Measurements from ENCODE around the gene ANKRD31.
"Not testable (repeated sequence)": the region's sequence is repeated elsewhere in the genome, so short reads cannot be mapped to it uniquely, and the experiment has no call there.

The ANKRD31 gene

DNA sequence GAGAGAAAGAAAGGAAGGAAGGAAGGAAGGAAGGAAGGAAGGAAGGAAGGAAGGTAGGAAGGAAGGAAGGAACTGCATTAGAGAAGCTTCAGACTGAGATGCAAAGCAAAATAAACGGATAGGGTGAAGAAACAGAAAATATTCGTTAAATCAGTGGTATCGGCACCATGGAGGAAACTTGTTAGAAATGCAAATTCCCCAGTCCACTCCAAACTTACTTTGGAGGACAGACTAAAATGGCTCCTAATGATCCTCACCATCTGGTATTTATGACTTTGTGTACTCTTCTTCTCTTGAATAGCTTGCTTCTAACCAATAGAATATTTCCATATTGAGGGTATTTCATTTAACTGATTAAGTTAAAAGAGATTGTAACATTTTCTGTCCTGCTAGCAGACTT is 96.4 kb downstream of the ANKRD31 start:
- H3K4me3 ChIP-seq (ENCODE audit: low read depth in 1 of 2, low read length in 2 of 2): no peak overlapping the region
- no peaks in the 10 kb centered on the region for H3K9me3 ChIP-seq (ENCODE audit: control insufficient read depth in 1 of 2, low read length in 2 of 2)
- no peak overlapping the region for H3K27ac ChIP-seq (ENCODE audit: low read length)
- H3K36me3 ChIP-seq (ENCODE audit: control insufficient read depth in 1 of 2, insufficient read depth in 2 of 2, low read length in 2 of 2): no peaks in the 10 kb centered on the region
- H3K4me1 ChIP-seq (ENCODE audit: control insufficient read depth in 1 of 2, insufficient read depth in 2 of 2, low read length in 2 of 2): no peaks in the 10 kb centered on the region
- H3K27me3 ChIP-seq (ENCODE audit: low read depth, low read length): no peaks in the 10 kb centered on the region

DNA sequence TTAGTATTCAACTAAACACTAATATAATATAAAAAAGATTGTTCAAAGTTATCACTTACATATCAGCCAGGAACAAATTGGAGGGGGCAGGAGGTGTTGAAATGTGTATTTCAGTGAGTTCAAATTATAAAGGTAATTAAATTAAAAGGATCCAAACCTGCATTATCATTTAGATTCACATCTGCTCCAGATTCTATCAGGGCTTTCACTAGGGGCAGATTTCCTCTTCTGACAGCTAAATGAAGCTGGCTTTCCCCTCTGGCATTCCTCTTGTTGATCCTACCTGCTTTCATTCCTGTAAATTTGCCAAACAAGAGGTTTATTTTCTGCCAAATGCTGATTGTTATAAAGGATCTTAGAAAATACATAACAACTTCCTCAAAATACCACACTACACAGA is 98.0 kb downstream of the ANKRD31 start:
- Histone ChIP-seq H3K27me3 (ENCODE audit: low read depth, low read length) (no peaks in the 10 kb centered on the region), H3K4me1 (ENCODE audit: control insufficient read depth in 1 of 2, insufficient read depth in 2 of 2, low read length in 2 of 2) (no peaks in the 10 kb centered on the region), H3K36me3 (ENCODE audit: control insufficient read depth in 1 of 2, insufficient read depth in 2 of 2, low read length in 2 of 2) (no peaks in the 10 kb centered on the region), H3K27ac (ENCODE audit: low read length) (no peak overlapping the region), H3K4me3 (ENCODE audit: low read depth in 1 of 2, low read length in 2 of 2) (no peak overlapping the region), H3K9me3 (ENCODE audit: control insufficient read depth in 1 of 2, low read length in 2 of 2) (no peaks in the 10 kb centered on the region)

DNA sequence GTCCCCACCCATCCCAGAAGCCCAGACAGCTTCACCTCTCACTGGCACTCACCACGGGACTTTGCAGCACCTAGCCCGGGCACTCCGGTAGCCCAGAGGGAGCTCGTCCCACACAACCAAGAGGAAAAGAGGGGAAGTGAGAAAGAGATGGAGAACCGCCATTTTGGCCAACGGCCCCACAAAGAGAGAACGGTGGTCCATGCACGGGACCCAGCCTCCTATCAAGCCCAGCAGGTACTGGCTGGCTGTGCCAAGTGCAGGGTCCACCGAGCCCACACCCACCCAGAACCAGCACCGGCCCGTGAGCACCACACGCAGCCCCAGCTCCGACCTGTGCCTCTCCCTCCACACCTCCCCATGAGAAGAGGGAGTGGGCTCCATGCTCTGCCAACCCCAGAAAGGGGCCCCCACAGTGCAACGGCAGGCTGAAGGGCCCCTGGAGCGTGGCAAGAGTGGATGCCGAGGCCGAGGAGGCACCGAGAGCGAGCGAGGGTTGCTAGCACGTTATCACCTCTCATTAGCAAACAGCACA is 105.8 kb downstream of the ANKRD31 start:
- Histone ChIP-seq H3K27ac (ENCODE audit: low read length) (no peak overlapping the region), H3K27me3 (ENCODE audit: low read depth, low read length) (no peaks in the 10 kb centered on the region), H3K36me3 (ENCODE audit: control insufficient read depth in 1 of 2, insufficient read depth in 2 of 2, low read length in 2 of 2) (no peaks in the 10 kb centered on the region), H3K9me3 (ENCODE audit: control insufficient read depth in 1 of 2, low read length in 2 of 2) (no peaks in the 10 kb centered on the region), H3K4me3 (ENCODE audit: low read depth in 1 of 2, low read length in 2 of 2) (no peak overlapping the region), H3K4me1 (ENCODE audit: control insufficient read depth in 1 of 2, insufficient read depth in 2 of 2, low read length in 2 of 2) (no peaks in the 10 kb centered on the region)

DNA sequence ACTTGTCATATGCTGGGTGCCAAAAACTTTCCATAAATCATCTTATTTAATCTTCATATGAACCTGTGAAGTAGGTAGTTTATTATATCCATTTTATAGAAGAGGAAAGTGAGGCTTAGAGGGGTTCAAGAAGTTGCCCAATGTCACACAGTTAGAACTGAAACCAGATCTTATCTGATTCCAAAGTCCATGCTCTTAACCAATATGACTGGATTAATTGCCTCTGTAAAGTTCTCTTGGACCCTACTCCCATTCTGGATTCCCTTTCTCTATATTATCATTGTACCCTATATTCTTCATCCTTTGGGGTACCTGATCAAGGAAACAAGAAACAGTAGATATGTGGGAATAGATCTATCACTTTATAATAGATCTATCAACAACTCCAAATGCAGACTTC is 119.8 kb downstream of the ANKRD31 start:
- H3K27me3 ChIP-seq (ENCODE audit: low read depth, low read length): no peaks in the 10 kb centered on the region
- H3K9me3 ChIP-seq (ENCODE audit: control insufficient read depth in 1 of 2, low read length in 2 of 2): no peaks in the 10 kb centered on the region
- no peak overlapping the region for H3K4me3 ChIP-seq (ENCODE audit: low read depth in 1 of 2, low read length in 2 of 2)
- H3K36me3 ChIP-seq (ENCODE audit: control insufficient read depth in 1 of 2, insufficient read depth in 2 of 2, low read length in 2 of 2): no peaks in the 10 kb centered on the region
- no peak overlapping the region for H3K27ac ChIP-seq (ENCODE audit: low read length)
- H3K4me1 ChIP-seq (ENCODE audit: control insufficient read depth in 1 of 2, insufficient read depth in 2 of 2, low read length in 2 of 2): no peaks in the 10 kb centered on the region

DNA sequence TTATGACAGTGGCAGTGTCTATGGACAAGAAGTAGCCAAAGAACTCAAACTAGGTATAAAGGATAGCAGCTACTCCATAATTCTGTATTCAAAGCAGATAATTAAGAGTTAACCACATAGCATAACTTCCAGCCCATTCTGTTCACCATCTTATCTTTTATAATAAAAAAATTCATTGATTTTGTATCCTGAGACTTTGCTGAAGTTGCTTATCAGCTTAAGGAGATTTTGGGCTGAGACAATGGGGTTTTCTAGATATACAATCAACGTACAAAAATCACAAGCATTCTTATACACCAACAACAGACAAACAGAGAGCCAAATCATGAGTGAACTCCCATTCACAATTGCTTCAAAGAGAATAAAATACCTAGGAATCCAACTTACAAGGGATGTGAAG is 122.4 kb downstream of the ANKRD31 start:
- not testable (repeated sequence) for H3K9me3 ChIP-seq (ENCODE audit: control insufficient read depth in 1 of 2, low read length in 2 of 2); H3K27ac ChIP-seq (ENCODE audit: low read length); H3K36me3 ChIP-seq (ENCODE audit: control insufficient read depth in 1 of 2, insufficient read depth in 2 of 2, low read length in 2 of 2); H3K4me3 ChIP-seq (ENCODE audit: low read depth in 1 of 2, low read length in 2 of 2); H3K4me1 ChIP-seq (ENCODE audit: control insufficient read depth in 1 of 2, insufficient read depth in 2 of 2, low read length in 2 of 2); H3K27me3 ChIP-seq (ENCODE audit: low read depth, low read length)

DNA sequence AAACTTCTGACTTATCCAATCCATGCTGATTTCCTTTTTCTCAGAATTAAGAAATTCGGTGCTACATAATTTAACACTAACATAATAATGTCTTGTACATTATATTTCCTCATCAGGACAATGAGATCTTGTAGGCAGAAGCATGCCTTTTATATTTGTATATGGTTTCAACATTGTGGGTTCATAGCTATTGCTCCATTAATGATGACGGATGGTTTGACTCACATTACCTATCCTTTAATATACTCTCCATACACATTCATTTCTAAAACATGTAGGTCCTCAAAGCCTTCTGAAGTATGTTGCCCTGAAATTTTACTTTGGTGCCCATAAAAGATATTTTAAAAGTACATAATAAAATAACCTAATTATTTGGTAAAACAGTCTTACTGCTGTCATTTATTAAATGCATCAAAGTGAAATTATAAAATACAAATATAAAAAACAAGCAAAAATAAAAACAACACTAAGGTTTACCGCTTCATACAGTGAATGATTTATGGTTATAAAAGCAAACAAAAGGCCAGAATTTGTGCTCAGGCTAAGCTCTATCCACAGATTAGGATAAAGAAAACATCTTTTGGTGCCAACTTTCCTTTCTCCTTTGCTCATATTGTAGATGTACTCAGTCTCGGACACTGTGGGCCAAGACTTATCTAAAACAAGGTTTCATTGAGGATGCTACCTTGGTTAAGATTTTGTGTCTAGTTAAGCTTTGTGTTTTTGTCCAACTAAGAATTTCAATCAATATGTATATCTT is 123.1 kb downstream of the ANKRD31 start:
- Histone ChIP-seq H3K9me3 (ENCODE audit: control insufficient read depth in 1 of 2, low read length in 2 of 2) (no peaks in the 10 kb centered on the region), H3K27ac (ENCODE audit: low read length) (no peak overlapping the region), H3K27me3 (ENCODE audit: low read depth, low read length) (no peaks in the 10 kb centered on the region), H3K4me3 (ENCODE audit: low read depth in 1 of 2, low read length in 2 of 2) (no peak overlapping the region), H3K4me1 (ENCODE audit: control insufficient read depth in 1 of 2, insufficient read depth in 2 of 2, low read length in 2 of 2) (no peaks in the 10 kb centered on the region), H3K36me3 (ENCODE audit: control insufficient read depth in 1 of 2, insufficient read depth in 2 of 2, low read length in 2 of 2) (no peaks in the 10 kb centered on the region)

DNA sequence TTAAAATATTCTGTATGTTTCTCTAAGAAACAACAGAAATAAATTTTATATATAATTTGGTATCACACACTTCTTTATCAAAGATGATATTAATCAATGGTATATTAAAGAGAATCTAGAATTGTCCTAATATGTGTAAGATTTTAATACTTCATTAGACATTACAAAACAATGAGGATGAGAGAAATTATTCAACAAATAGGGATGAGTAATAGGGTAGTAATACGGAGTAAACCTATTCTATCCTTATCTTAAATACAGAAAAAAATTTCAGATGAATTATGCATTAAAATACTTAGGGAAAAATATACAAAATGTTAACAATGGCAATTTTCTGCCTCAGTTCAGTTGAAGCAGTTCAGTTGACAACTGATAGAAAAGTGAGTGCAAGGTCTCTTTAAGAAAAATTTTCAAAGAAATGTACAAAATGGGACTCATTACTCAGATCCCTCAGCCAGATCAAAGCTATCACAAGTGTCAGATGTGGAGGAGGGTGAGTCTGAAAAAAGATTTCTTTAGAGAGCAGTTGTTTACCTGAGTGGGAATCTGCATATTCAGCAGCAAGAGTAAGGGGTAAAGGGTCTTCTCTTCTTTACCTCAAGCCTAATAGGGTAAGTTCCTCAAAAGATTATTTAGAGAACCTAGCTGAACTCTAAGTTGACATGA is 127.6 kb downstream of the ANKRD31 start:
- Histone ChIP-seq H3K27me3 (ENCODE audit: low read depth, low read length) (no peaks in the 10 kb centered on the region), H3K36me3 (ENCODE audit: control insufficient read depth in 1 of 2, insufficient read depth in 2 of 2, low read length in 2 of 2) (no peaks in the 10 kb centered on the region), H3K27ac (ENCODE audit: low read length) (no peak overlapping the region), H3K4me3 (ENCODE audit: low read depth in 1 of 2, low read length in 2 of 2) (no peak overlapping the region), H3K4me1 (ENCODE audit: control insufficient read depth in 1 of 2, insufficient read depth in 2 of 2, low read length in 2 of 2) (no peaks in the 10 kb centered on the region), H3K9me3 (ENCODE audit: control insufficient read depth in 1 of 2, low read length in 2 of 2) (no peaks in the 10 kb centered on the region)

DNA sequence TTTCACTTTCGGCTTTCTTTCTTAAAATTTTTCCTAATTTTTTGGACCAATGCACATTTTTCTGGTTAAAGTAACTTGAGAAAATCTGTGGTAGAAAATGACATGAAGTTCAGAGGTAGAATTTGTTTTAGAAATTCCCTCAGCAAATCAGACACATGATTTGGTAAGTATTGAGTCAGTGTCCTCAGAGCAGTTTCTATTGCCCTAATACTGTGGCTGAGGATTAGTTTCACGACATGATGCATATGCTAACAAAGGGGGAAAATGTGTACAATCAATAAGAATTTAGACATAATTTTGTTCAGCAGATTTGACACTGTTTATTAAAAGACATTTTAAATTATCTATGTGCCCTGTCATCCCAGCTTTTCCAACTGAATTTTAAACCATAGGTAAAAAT is 128.2 kb downstream of the ANKRD31 start:
- Histone ChIP-seq H3K4me3 (ENCODE audit: low read depth in 1 of 2, low read length in 2 of 2) (no peak overlapping the region), H3K27ac (ENCODE audit: low read length) (no peak overlapping the region), H3K4me1 (ENCODE audit: control insufficient read depth in 1 of 2, insufficient read depth in 2 of 2, low read length in 2 of 2) (no peaks in the 10 kb centered on the region), H3K27me3 (ENCODE audit: low read depth, low read length) (no peaks in the 10 kb centered on the region), H3K9me3 (ENCODE audit: control insufficient read depth in 1 of 2, low read length in 2 of 2) (no peaks in the 10 kb centered on the region), H3K36me3 (ENCODE audit: control insufficient read depth in 1 of 2, insufficient read depth in 2 of 2, low read length in 2 of 2) (no peaks in the 10 kb centered on the region)

DNA sequence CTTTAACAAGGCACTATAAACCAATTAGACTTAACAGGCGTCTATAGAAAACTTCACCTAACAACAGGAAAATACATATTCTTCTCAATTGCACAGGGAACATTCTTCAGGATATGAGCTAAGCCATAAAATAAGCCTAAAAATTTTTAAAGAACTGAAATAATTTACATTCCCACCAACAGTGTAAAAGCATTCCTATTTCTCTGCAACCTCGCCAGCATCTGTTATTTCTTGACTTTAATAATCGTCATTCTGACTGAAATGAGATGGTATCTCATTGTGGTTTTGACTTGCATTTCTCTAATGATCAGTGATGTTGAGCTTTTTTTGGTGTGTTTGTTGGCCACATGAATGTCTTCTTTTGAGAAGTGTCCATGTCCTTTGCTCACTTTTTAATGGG is 140.7 kb downstream of the ANKRD31 start:
- H3K4me3 ChIP-seq (ENCODE audit: low read depth in 1 of 2, low read length in 2 of 2); H3K9me3 ChIP-seq (ENCODE audit: control insufficient read depth in 1 of 2, low read length in 2 of 2); H3K36me3 ChIP-seq (ENCODE audit: control insufficient read depth in 1 of 2, insufficient read depth in 2 of 2, low read length in 2 of 2); H3K27me3 ChIP-seq (ENCODE audit: low read depth, low read length); H3K27ac ChIP-seq (ENCODE audit: low read length); H3K4me1 ChIP-seq (ENCODE audit: control insufficient read depth in 1 of 2, insufficient read depth in 2 of 2, low read length in 2 of 2): not testable (repeated sequence)

DNA sequence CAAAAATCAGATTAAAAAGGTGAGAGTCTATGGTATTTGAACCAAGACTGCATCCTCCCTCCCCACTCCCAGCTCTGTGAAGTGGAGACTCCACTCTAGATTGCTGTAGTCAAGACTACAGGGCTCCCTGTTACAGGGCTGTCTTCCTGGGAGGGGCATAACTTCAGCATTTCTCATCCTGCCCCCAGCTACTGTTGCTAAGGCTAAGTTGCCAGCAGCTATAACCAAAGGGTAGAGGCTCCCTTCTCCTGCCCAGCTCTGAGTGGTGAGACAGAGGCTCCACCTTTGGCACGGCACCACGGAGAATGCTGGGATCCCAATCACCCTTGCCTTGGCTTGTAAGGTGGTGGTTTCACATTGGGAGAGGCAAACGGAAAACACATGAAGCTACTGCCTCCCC is 145.1 kb downstream of the ANKRD31 start:
- Histone ChIP-seq H3K4me1 (ENCODE audit: control insufficient read depth in 1 of 2, insufficient read depth in 2 of 2, low read length in 2 of 2) (no peaks in the 10 kb centered on the region), H3K27ac (ENCODE audit: low read length) (no peak overlapping the region), H3K36me3 (ENCODE audit: control insufficient read depth in 1 of 2, insufficient read depth in 2 of 2, low read length in 2 of 2) (no peaks in the 10 kb centered on the region), H3K4me3 (ENCODE audit: low read depth in 1 of 2, low read length in 2 of 2) (no peak overlapping the region), H3K27me3 (ENCODE audit: low read depth, low read length) (no peaks in the 10 kb centered on the region), H3K9me3 (ENCODE audit: control insufficient read depth in 1 of 2, low read length in 2 of 2) (no peaks in the 10 kb centered on the region)

DNA sequence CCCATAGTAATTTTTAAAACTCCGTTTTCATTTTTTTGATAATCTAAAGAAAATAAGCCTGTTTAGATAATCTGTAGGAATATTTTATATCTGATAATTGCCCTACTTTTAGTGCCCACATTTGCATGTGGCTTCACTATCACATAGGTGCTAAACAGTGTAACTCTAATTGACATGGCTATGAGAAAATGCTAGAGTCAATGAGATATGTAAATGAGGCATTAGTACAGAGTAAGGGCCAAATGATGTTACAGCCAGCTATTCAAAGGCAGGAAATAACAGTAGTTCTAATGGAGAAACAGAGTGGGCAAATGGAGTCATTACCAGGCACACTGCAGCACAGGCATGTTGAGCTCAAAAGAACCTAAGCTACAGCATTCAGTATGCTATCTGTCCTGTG is 147.0 kb downstream of the ANKRD31 start:
- H3K4me1 ChIP-seq (ENCODE audit: control insufficient read depth in 1 of 2, insufficient read depth in 2 of 2, low read length in 2 of 2): no peaks in the 10 kb centered on the region
- no peak overlapping the region for H3K27ac ChIP-seq (ENCODE audit: low read length)

DNA sequence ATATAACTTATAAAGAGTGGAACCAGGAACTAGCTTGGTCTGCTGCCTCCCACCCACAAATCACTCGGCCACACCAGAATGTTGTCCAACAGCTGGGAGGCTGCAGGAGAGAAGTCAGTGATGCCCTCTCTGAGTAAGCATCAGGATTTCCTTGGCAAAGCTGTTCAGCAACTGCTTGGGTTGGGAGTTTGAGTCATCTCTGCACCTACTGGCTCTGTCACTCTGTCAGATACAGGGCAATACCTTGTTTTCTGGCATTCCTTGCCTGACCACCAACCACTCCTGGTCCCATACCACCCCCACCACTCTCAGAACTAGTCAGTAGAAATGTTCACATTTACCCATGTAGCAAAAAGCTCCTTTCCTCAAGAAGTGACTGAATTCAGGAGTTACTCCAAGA is 147.5 kb downstream of the ANKRD31 start:
- Histone ChIP-seq H3K27me3 (ENCODE audit: low read depth, low read length) (no peaks in the 10 kb centered on the region), H3K36me3 (ENCODE audit: control insufficient read depth in 1 of 2, insufficient read depth in 2 of 2, low read length in 2 of 2) (no peaks in the 10 kb centered on the region), H3K4me1 (ENCODE audit: control insufficient read depth in 1 of 2, insufficient read depth in 2 of 2, low read length in 2 of 2) (no peaks in the 10 kb centered on the region), H3K9me3 (ENCODE audit: control insufficient read depth in 1 of 2, low read length in 2 of 2) (no peaks in the 10 kb centered on the region), H3K27ac (ENCODE audit: low read length) (no peak overlapping the region), H3K4me3 (ENCODE audit: low read depth in 1 of 2, low read length in 2 of 2) (no peak overlapping the region)

More for the DNA sequence above, 147.0 kb downstream of the ANKRD31 start:
- Histone ChIP-seq H3K9me3 (ENCODE audit: control insufficient read depth in 1 of 2, low read length in 2 of 2) (no peaks in the 10 kb centered on the region), H3K4me3 (ENCODE audit: low read depth in 1 of 2, low read length in 2 of 2) (no peak overlapping the region), H3K27me3 (ENCODE audit: low read depth, low read length) (no peaks in the 10 kb centered on the region), H3K36me3 (ENCODE audit: control insufficient read depth in 1 of 2, insufficient read depth in 2 of 2, low read length in 2 of 2) (no peaks in the 10 kb centered on the region)
